H1 (cell line): ENCODE data around the gene PRTN3.

Experiments
- BRCA1 ChIP-seq: IDR thresholded peaks from 2 replicates; pipeline ENCODE4 v1.6.1; 2012; ENCODE audit warnings: low read depth, low read length, improper control_type of control experiment
- CEBPB ChIP-seq: IDR thresholded peaks from 2 replicates; pipeline ENCODE4 v1.6.1; 2012; ENCODE audit warnings: low read depth, low read length
- EZH2 ChIP-seq: fragments of 200-600 bp; sonication (generic); IDR thresholded peaks from 2 replicates; pipeline ENCODE4 v1.7.1; 2012; ENCODE audit warnings: low read depth, mild to moderate bottlenecking, moderate library complexity, low read length, inconsistent platforms; ENCODE audit not compliant: severe bottlenecking
- POLR2A ChIP-seq, 2 experiments: IDR thresholded peaks; 1 replicate in 1 of 2; 2 replicates in 1 of 2; pipeline ENCODE4 v1.6.1; 2011; ENCODE audit warnings: low read depth in 2 of 2, low read length in 2 of 2, mild to moderate bottlenecking in 2 of 2; ENCODE audit errors: control extremely low read depth in 1 of 2
- POLR2AphosphoS5 ChIP-seq: IDR thresholded peaks from 2 replicates; pipeline ENCODE4 v1.6.1; 2011; ENCODE audit warnings: low read depth, low read length
- RBBP5 ChIP-seq: IDR thresholded peaks from 2 replicates; pipeline ENCODE4 v1.7.1; 2012; ENCODE audit warnings: low read depth, mild to moderate bottlenecking, inconsistent platforms, low read length, moderate library complexity, borderline replicate concordance
- SUZ12 ChIP-seq: fragments of 200-600 bp; sonication (generic); IDR thresholded peaks from 2 replicates; pipeline ENCODE4 v1.6.1; 2012; ENCODE audit warnings: mild to moderate bottlenecking, inconsistent platforms, low read length, moderate library complexity, mixed read lengths
- TF ChIP-seq, protein P1 (sequence below), 3 experiments: IDR thresholded peaks; 1 replicate in 2 of 3; 2 replicates in 1 of 3; pipeline versions ENCODE4 v1.5.1 to v1.6.1; 2011; ENCODE audit warnings: low read length in 3 of 3, mild to moderate bottlenecking in 3 of 3, inconsistent platforms in 2 of 3, low read depth in 1 of 3, moderate library complexity in 1 of 3; ENCODE audit not compliant: insufficient read depth in 1 of 3; ENCODE audit errors: control extremely low read depth in 1 of 3

DNA sequence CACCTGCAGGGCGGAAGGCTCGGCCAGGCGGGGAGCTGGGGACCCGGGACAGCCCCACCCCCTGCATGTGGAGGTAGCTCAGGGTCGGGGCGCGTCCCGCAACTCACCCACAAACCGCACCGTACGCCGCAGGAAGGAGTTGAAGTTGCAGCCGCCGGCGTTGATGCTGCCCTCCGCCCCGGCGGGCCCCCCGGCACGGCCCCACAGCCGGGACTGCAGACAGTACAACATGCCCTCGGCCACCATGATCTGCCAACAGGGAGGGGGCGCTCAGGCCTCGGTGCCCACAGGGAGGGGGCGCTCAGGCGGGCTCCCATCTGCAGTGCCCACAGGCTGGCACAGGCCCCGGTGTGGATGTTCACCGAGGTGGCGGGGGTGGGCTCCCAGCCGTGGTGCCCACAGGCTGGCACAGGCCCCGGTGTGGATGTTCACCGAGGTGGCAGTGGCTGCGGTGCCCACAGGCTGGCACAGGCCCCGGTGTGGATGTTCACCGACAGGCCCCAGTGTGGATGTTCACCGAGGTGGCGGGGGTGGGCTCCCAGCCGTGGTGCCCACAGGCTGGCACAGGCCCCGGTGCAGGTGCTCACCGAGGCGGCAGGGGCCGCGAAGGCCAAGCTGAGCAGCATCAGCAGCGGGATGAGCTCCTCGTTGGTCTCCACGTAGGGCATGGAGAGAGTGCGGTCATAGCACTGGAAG, 25.6 kb upstream of the PRTN3 start:
- TF ChIP-seq POLR2AphosphoS5 (no peak), EZH2 (no peak), RBBP5 (no peak), CEBPB (no peak), BRCA1 (no peak), POLR2A (IDR thresholded peaks at IDR 0.05; ENCODE audit: control extremely low read depth in 1 of 2, low read depth in 2 of 2, low read length in 2 of 2) (peak; percentile 51 to 68; a peak in 2 of 3 replicates), SUZ12 (no peak)
- TF ChIP-seq, protein P1, sequence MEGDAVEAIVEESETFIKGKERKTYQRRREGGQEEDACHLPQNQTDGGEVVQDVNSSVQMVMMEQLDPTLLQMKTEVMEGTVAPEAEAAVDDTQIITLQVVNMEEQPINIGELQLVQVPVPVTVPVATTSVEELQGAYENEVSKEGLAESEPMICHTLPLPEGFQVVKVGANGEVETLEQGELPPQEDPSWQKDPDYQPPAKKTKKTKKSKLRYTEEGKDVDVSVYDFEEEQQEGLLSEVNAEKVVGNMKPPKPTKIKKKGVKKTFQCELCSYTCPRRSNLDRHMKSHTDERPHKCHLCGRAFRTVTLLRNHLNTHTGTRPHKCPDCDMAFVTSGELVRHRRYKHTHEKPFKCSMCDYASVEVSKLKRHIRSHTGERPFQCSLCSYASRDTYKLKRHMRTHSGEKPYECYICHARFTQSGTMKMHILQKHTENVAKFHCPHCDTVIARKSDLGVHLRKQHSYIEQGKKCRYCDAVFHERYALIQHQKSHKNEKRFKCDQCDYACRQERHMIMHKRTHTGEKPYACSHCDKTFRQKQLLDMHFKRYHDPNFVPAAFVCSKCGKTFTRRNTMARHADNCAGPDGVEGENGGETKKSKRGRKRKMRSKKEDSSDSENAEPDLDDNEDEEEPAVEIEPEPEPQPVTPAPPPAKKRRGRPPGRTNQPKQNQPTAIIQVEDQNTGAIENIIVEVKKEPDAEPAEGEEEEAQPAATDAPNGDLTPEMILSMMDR (IDR thresholded peaks at IDR 0.05; ENCODE audit: control extremely low read depth in 1 of 3, insufficient read depth in 1 of 3, low read depth in 1 of 3, low read length in 3 of 3) = no peak
